Measurements from ENCODE around the gene RYR3.
"Not testable (repeated sequence)": the region's sequence is repeated elsewhere in the genome, so short reads cannot be mapped to it uniquely, and the experiment has no call there.

RYR3 gene

DNA sequence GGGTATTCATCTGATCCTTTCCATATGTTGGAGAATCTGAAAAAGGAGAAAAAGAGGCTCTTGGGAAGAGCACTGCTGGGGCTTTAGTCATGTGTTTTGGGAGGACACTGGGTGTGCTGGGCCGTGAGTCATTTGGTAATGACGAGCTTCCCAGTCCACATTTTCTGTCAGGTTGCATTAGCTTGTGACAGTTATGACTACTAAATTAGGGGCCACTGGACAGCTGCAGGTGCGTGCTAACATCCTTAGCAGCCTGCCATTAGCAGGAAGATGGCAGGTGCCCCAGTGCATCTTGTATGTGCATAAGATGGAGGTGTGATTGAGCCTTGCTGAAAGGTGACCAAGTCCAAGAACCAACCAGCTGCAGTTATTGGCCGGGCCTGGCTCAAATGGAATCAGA is 242.4 kb downstream of the RYR3 start:
- no peak overlapping the region for H3K4me3 ChIP-seq (ENCODE audit: low read depth, low read length)
- no peak for TF ChIP-seq CTCF (IDR thresholded peaks at IDR 0.05; ENCODE audit: borderline replicate concordance, insufficient read depth, low read depth, low read length)

GRCh38 chr15:33559207-33559890 is 248.6 kb downstream of the RYR3 start:
- TF ChIP-seq CTCF (IDR thresholded peaks at IDR 0.05; ENCODE audit: borderline replicate concordance, insufficient read depth, low read depth, low read length), result no peak
- no peak overlapping the region for H3K4me3 ChIP-seq (ENCODE audit: low read depth, low read length)

GRCh38 chr15:33561407-33561806 is 250.6 kb downstream of the RYR3 start:
- no peak overlapping the region for H3K4me3 ChIP-seq (ENCODE audit: low read depth, low read length)
- no peak for TF ChIP-seq CTCF (IDR thresholded peaks at IDR 0.05; ENCODE audit: borderline replicate concordance, insufficient read depth, low read depth, low read length)

DNA sequence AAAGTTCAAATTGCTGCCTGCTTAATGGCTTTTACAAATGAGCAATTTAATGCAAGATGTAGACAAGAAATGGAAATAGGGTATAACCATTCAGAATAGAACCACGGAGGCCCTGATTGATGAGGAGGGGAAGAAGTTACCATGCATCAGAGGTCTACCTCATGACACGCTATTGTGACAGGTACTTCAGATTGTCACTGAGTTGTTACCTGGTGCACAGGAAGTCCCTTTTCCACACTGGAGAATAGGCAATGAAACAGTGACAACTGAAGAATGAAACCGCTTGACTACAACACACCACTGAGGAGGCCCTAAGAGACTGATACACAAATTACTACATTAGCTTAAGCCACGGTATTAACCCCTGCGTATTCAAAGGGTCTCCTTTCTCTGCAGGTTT is 251.2 kb downstream of the RYR3 start:
- no peak overlapping the region for H3K4me3 ChIP-seq (ENCODE audit: low read depth, low read length)
- TF ChIP-seq CTCF (IDR thresholded peaks at IDR 0.05; ENCODE audit: borderline replicate concordance, insufficient read depth, low read depth, low read length), result no peak

DNA sequence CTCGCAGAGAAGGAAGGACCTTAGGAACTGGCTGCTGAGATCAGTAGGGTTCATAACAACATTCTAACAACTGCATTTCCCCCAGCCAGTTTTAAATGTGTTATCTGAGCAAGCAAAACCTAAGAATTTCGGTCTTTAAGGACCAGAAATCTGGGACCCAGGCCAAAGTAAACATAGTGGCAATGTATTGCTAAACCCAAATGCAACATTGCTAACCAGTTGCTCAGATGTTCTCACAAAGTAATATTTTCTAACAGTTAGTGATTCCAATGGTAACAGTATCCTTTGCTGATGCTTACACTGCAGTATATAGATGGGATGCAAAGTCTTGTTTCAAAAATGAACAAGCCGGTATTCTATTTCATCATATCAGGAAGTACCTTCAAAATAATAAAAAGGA is 254.3 kb downstream of the RYR3 start:
- TF ChIP-seq CTCF (IDR thresholded peaks at IDR 0.05; ENCODE audit: borderline replicate concordance, insufficient read depth, low read depth, low read length), result no peak
- H3K4me3 ChIP-seq (ENCODE audit: low read depth, low read length), result no peak overlapping the region

- no peak overlapping the region for H3K4me3 ChIP-seq (ENCODE audit: low read depth, low read length)
- TF ChIP-seq CTCF (IDR thresholded peaks at IDR 0.05; ENCODE audit: borderline replicate concordance, insufficient read depth, low read depth, low read length), result no peak
These were observed 256.9 kb downstream of the RYR3 start for GRCh38 chr15:33567652-33568051.

DNA sequence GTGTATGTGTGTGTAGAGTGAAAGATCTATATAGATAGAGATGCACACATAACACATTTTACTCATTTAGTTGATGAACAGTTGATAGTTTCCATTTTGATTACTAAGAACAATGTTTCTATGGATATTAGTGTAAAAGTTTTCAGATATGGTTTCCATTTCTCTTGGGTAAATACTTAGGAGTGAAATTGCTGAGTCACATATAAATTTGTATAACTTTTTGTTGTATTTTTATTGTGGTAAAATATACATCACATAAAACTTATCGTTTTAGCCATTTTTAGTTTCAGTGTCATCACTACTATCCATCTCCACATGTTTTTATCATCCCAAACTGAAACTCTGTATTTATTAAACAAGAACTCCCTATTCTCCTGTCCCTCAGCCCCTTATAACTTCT is 258.3 kb downstream of the RYR3 start:
- no peak overlapping the region for H3K4me3 ChIP-seq (ENCODE audit: low read depth, low read length)
- TF ChIP-seq CTCF (IDR thresholded peaks at IDR 0.05; ENCODE audit: borderline replicate concordance, insufficient read depth, low read depth, low read length), result no peak

- H3K4me3 ChIP-seq (ENCODE audit: low read depth, low read length), result not testable (repeated sequence)
These were observed 267.1 kb downstream of the RYR3 start for GRCh38 chr15:33577911-33578310.
